Cardiac fibroblast (primary cell): Measurements from ENCODE around the gene KCNMA1.

Source experiments
- DNase-seq, 2 donors: peaks; one replicate each; pipeline versions ENCODE4 v3.0.0 to v3.0.0-alpha.2; 2010; ENCODE audit warnings: low read depth in 2 of 2
- H3K4me3 ChIP-seq, 2 donors: replicated peaks in 1 of 2; 1 replicate in 1 of 2; 2 replicates in 1 of 2; pipeline ENCODE4 v1.5.1; 2011; ENCODE audit warnings: low read depth in 2 of 2, low read length in 2 of 2, mild to moderate bottlenecking in 2 of 2, moderate library complexity in 1 of 2
- CTCF ChIP-seq: IDR thresholded peaks from one replicate; pipeline ENCODE4 v1.5.1; 2011; ENCODE audit warnings: low read depth, mild to moderate bottlenecking, low read length, inconsistent platforms

Gene KCNMA1

GRCh38 chr10:77001206-77001605, 636.4 kb downstream of the KCNMA1 start:
- no peak overlapping the region for H3K4me3 ChIP-seq
- no peak for TF ChIP-seq CTCF
- DNase-seq, result no peak

DNA sequence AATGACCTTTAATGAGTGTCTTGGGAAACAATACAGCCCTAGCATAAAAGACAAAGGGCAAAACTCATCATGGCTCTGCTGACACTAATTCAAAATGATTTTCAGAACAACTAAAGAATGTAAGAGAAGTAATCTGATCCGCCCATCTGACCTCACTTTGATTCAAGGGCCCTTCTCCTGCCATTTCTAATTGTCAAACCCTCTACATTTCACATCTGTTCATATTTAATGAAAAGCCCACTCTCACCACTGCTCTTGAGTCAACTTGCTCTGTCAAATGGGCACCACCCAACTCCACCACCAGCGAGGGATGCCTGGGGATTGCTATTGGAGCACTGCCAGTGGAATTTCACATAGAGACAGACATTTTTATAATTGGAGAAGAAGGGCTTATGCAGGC, 639.2 kb downstream of the KCNMA1 start:
- no peak for TF ChIP-seq CTCF
- no peak for DNase-seq
- no peak overlapping the region for H3K4me3 ChIP-seq

DNA sequence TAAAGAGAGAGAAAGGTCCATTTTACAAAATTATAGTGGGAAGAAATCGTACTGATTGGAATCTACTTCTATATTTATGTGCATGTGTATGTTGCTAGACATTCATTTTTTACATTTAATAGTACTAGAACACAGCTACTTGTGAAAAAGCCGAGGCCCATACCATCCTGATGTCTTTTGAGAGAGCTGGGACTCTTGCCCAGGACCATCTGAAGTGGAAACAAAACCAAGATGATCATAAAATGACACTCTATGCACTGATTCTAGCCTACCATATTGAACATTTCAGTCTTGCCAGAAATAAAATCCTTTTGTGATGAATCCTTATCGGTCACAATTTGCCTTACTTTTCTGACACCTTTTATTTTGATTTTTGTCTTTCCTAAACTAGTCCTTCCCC, 640.0 kb downstream of the KCNMA1 start:
- DNase-seq, result no peak

DNA sequence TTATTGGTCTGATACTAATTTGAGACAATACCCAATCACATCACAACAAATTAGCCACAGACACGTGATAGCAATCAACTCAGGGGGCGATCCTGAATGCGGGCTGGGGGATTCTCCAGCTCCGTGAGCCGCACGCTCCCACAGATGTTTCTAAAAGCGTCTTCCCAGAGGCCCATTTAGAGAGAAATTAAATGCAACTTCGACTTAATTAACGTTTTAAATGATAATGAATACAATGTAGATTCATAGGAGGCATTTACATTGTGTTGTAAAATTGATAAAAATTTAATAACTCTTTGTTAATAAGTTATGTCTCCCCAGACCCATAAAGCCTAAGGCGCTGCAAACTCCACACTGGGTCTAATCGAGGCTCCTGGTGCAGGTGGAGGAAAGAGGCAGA, 642.6 kb downstream of the KCNMA1 start:
- DNase-seq, result no peak
- TF ChIP-seq CTCF, result no peak
- H3K4me3 ChIP-seq, result no peak overlapping the region

More for the DNA sequence above, 640.0 kb downstream of the KCNMA1 start:
- no peak overlapping the region for H3K4me3 ChIP-seq
- no peak for TF ChIP-seq CTCF

DNA sequence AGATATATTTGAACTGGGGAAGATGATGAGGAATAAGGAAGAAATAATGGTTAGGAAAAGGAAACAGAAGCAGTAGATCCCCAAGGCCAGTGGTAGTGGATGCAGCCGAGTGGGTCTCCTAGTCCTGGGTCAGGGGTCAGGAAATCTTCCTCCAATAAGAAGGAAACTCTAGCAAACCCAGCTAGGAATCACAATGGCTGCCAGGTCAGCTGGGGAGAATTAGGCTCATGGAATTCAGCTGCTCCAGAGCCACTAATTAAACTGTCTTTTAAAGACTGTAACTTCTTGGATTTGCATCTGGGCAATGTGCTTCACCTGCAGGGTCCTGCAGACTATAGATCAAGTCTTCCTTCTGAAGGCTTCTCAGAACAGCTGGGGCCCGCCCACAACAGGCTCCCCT, 644.4 kb downstream of the KCNMA1 start:
- no peak for TF ChIP-seq CTCF
- no peak overlapping the region for H3K4me3 ChIP-seq
- DNase-seq, result no peak

DNA sequence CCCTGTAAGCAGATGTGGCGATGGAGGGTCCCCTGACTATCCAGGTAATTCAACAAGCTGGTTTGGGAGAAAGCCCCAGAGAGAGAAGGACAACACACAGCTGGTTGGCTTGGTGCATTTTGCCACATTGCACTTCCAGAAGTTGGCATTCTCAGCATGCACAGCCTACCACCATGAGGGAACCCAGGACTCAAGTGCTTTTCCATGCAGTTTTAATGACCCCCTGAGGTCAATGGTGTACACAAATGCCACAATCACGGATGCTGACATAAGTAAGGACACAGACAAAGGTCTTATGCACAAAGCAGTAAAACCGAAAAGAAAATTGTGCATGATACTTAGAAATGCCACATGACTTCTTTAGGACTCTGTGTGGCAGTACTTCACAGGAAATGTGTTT, 645.1 kb downstream of the KCNMA1 start:
- TF ChIP-seq CTCF, result no peak
- DNase-seq, result no peak
- H3K4me3 ChIP-seq, result no peak overlapping the region

DNA sequence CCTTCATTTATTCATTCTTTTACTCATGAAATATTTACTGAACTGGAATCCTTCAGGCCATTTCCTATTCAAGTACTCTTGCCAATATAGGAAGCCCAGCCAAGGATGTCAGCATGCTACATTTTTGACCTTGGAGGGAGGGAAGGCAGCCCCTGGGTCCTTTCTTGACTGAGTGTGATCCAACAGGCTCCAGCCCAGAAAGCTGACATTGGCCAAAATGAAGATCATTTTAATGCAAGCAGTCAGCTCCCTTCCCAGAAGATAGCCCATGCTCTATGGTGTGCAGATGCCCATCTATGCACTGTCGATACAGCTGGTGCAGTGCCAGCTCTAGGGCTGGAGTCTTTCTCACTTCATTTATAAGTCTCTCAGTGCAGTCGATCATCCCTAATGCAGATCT, 646.0 kb downstream of the KCNMA1 start:
- peak in 1 of 2 donors; percentile 57 for DNase-seq
- no peak overlapping the region for H3K4me3 ChIP-seq
- TF ChIP-seq CTCF, result no peak
